SIG-M5 (cell line): ENCODE results near the gene OR2T8.

Source experiments
- DNase-seq: peaks from one replicate; lab custom pipeline; 2025; lab: John Stamatoyannopoulos, UW

The OR2T8 gene

GRCh38 chr1:247961791-247962190, 41.7 kb downstream of the OR2T8 start:
- no peak for DNase-seq

DNA sequence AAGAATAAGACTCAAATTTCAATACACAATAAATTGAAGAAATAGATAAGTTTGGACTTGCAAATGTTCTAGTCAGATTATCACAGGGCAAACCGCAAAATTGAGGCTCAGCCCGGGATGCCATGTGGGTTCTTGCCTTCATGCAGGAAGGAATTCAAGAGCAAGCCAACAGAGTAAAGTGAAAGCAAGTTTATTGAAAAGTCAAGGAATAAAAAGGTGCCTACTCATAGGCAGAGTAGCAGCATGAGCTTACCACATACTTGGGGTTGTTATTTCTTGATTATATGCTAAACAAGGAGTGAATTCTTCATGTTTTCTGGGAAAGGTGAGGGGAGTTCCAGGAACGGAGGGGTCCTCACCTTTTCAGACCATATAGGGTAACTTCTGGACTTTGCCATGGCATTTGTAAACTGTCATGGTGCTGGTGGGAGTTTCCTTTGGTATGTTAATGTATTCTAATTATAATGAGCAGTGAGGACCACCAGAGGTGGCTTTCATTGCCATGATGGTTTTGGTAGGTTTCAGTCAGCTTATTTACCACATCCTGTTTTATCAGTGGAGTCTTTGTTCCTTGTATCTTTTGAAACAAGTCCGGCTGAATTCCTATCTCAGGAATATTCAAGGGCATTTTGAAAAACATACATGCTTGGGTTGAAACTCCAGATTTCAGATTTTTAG, 43.0 kb downstream of the OR2T8 start:
- DNase-seq: no peak

- DNase-seq: no peak
Observed at GRCh38 chr1:247964933-247965332, 44.9 kb downstream of the OR2T8 start, which contains the start of gene OR2AK2. Gene OR2AK2, plus strand, starts transcription at chr1:247965233. Its CDS starts 144 bp downstream, at chr1:247965377.

GRCh38 chr1:247966532-247967204, 46.6 kb downstream of the OR2T8 start:
- no peak for DNase-seq
